Measurements from ENCODE around the gene TTYH2. TPM values are rescaled to one million over a fixed set of nuclear protein-coding genes. Genes with fewer than 3 reads are reported as not detected.
A peak's percentile ranks its signal among the peaks of the same experiment; 100 is the strongest.

Gene TTYH2
- total RNA-seq, 1 donor from 2014 or later: 2.1 TPM

DNA sequence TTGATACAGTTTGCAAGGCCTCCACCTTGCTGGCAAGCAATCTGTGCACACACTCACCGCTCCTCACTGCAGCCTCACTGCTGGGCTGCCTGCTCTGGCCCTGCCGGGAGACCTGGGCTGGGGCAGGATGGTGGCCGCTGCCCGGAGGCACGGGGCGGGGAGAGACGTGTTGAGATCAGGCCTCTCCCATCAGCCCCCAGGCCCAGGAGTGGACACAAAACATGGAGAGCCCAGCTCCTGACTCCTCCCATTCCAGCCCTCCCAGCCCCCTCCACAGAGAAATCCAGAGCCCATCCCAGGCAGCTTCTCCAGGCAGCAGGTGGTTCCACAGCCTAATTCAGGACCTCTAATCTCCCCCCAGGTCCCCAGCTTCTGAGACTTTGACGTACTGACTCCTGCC is 33.0 kb upstream of the TTYH2 start:
- no peaks in the 10 kb centered on the region for H3K4me1 Mint-ChIP-seq (ENCODE audit: low read depth)
- peaks cover 46% of the 10 kb centered on the region for H3K27me3 Mint-ChIP-seq (ENCODE audit: low read depth)
- DNase-seq (ENCODE audit: low spot score): peak; percentile 59
- no peak overlapping the region for H3K4me3 Mint-ChIP-seq (ENCODE audit: unreplicated experiment)
- H3K27ac Mint-ChIP-seq (ENCODE audit: unreplicated experiment): no peak overlapping the region
- H3K9me3 Mint-ChIP-seq (ENCODE audit: low read depth): no peaks in the 10 kb centered on the region
- TF ChIP-seq, protein P1, sequence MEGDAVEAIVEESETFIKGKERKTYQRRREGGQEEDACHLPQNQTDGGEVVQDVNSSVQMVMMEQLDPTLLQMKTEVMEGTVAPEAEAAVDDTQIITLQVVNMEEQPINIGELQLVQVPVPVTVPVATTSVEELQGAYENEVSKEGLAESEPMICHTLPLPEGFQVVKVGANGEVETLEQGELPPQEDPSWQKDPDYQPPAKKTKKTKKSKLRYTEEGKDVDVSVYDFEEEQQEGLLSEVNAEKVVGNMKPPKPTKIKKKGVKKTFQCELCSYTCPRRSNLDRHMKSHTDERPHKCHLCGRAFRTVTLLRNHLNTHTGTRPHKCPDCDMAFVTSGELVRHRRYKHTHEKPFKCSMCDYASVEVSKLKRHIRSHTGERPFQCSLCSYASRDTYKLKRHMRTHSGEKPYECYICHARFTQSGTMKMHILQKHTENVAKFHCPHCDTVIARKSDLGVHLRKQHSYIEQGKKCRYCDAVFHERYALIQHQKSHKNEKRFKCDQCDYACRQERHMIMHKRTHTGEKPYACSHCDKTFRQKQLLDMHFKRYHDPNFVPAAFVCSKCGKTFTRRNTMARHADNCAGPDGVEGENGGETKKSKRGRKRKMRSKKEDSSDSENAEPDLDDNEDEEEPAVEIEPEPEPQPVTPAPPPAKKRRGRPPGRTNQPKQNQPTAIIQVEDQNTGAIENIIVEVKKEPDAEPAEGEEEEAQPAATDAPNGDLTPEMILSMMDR (IDR thresholded peaks at IDR 0.05): no peak
- no peaks in the 10 kb centered on the region for H3K36me3 Mint-ChIP-seq (ENCODE audit: low read depth)

DNA sequence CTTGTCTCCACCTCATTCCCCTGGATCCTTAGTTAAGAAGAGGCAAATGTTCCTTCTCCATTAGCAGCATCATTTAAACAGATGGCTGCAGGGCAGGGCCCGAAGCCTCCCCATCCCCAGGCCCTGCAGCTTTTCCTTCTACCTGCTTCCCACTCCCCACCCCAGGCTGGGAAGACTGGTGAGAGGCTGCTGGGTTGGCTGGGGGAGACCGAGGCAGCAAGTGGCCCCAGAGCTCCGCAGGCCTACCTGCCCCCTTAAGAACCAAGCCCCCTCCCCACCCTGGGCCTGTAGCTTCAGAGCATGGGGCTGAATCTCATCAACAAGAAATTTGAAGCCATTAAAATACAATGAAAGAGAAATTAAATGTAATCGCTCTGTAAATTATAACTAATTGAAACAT is 32.0 kb upstream of the TTYH2 start:
- peak; percentile 43 for DNase-seq (ENCODE audit: low spot score)
- TF ChIP-seq, protein P1 (IDR thresholded peaks at IDR 0.05): no peak
- Mint-ChIP-seq H3K36me3 (ENCODE audit: low read depth) (no peaks in the 10 kb centered on the region), H3K9me3 (ENCODE audit: low read depth) (no peaks in the 10 kb centered on the region), H3K27ac (ENCODE audit: unreplicated experiment) (no peak overlapping the region), H3K27me3 (ENCODE audit: low read depth) (peaks cover 48% of the 10 kb centered on the region), H3K4me1 (ENCODE audit: low read depth) (no peaks in the 10 kb centered on the region), H3K4me3 (ENCODE audit: unreplicated experiment) (no peak overlapping the region)

DNA sequence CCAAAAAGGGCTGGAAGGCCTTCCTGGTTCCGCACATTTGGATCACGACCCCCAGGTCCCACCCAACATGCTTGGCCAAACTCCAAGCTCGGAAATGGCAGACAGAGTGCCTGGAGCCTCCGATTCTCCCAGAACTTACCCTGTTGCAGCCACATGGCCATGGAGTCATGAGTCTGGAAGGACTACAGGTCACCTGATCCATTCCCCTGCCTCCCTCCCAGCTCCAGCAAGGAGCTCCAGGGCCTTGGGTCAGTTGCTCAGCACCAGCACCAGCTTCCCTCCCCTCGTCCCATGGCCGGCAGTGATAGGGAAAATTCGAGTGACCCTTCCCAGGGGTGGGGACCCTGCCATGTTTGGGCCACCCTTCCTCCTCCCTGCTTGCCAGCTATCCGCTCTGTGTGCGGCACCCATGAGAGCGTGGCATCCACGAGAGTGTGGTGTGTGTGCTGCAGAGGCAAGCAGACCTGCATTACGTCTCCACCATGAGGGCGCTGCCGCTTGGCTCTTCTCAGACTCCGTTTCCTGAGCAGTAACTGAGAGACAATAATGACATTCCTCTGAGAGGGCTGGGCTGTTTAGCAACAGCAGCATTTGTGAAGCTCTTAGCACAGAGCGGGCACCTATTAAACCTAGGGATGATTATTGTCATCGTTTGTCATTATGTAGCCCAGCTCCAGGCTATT is 31.2 kb upstream of the TTYH2 start:
- Mint-ChIP-seq H3K4me3 (ENCODE audit: unreplicated experiment) (no peak overlapping the region), H3K27me3 (ENCODE audit: low read depth) (peaks cover 47% of the 10 kb centered on the region), H3K9me3 (ENCODE audit: low read depth) (no peaks in the 10 kb centered on the region), H3K36me3 (ENCODE audit: low read depth) (no peaks in the 10 kb centered on the region), H3K27ac (ENCODE audit: unreplicated experiment) (no peak overlapping the region), H3K4me1 (ENCODE audit: low read depth) (no peaks in the 10 kb centered on the region)
- TF ChIP-seq, protein P1 (IDR thresholded peaks at IDR 0.05): no peak
- DNase-seq (ENCODE audit: low spot score): peak; percentile 88

DNA sequence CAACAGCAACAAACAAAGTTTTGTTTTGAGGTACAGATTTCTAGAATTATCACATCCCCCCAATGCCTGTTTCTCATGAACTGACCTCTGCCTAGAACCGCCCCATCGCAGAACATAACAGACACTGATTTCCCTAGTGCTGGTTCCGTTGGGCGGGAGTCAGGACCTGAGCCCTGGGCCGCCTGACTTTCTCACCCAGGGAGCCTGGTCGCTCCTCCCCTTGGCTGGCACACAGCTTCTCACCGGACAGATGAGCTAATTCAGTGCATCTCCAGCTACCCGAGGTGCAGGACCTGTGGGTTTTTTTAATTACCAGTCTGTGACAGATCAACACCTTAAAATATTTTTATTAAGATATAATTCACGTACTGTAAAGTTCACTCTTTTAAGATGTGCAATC is 30.0 kb upstream of the TTYH2 start:
- Mint-ChIP-seq H3K9me3 (ENCODE audit: low read depth) (no peaks in the 10 kb centered on the region), H3K4me1 (ENCODE audit: low read depth) (no peaks in the 10 kb centered on the region), H3K36me3 (ENCODE audit: low read depth) (no peaks in the 10 kb centered on the region), H3K4me3 (ENCODE audit: unreplicated experiment) (no peak overlapping the region), H3K27ac (ENCODE audit: unreplicated experiment) (no peak overlapping the region), H3K27me3 (ENCODE audit: low read depth) (peaks cover 55% of the 10 kb centered on the region)
- peak; percentile 47 for DNase-seq (ENCODE audit: low spot score)
- TF ChIP-seq, protein P1 (IDR thresholded peaks at IDR 0.05): no peak

DNA sequence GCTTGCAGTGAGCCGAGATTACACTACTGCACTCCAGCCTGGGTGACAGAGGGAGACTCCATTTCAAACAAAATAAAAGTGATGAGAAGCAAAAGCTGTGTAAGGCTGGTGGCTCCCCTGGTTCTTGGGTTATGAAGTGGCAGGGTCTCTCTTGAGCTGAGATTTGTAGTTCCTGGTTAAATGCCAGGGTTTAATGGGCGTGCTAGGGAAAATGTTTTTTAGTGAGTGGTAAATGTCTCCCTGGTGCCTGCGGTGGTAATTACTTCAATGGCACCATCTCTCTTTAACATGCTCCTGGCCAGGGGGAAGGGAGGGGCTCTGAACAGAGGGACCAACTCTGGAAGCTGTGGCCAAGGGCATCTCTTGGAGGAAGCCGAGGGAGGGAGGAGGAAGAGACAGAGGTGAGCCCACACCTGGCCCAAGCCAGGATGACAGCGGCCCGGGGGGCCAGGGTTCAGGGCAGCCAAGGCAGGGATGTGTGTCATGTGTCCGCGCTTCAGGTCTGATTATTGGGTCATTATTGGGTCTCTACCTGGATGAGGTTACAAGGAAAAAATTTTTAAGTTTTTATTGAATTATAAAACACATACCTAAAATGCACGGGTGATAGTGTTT is 27.7 kb upstream of the TTYH2 start:
- H3K4me1 Mint-ChIP-seq (ENCODE audit: low read depth): no peaks in the 10 kb centered on the region
- H3K27me3 Mint-ChIP-seq (ENCODE audit: low read depth): peaks cover 43% of the 10 kb centered on the region
- H3K4me3 Mint-ChIP-seq (ENCODE audit: unreplicated experiment): no peak overlapping the region
- no peaks in the 10 kb centered on the region for H3K36me3 Mint-ChIP-seq (ENCODE audit: low read depth)
- DNase-seq (ENCODE audit: low spot score): peak; percentile 48
- no peaks in the 10 kb centered on the region for H3K9me3 Mint-ChIP-seq (ENCODE audit: low read depth)
- TF ChIP-seq, protein P1 (IDR thresholded peaks at IDR 0.05): no peak
- H3K27ac Mint-ChIP-seq (ENCODE audit: unreplicated experiment): no peak overlapping the region
